Measurements from ENCODE around the gene CANX. TPM values are rescaled to one million over a fixed set of nuclear protein-coding genes. Genes with fewer than 3 reads are reported as not detected.

CANX gene
- total and polyA plus RNA-seq, 9 of the 15 experiments (the other 6 are each of a cell fraction or from before 2014, with no cell fraction given) = 155 to 893 (median 589) TPM

DNA sequence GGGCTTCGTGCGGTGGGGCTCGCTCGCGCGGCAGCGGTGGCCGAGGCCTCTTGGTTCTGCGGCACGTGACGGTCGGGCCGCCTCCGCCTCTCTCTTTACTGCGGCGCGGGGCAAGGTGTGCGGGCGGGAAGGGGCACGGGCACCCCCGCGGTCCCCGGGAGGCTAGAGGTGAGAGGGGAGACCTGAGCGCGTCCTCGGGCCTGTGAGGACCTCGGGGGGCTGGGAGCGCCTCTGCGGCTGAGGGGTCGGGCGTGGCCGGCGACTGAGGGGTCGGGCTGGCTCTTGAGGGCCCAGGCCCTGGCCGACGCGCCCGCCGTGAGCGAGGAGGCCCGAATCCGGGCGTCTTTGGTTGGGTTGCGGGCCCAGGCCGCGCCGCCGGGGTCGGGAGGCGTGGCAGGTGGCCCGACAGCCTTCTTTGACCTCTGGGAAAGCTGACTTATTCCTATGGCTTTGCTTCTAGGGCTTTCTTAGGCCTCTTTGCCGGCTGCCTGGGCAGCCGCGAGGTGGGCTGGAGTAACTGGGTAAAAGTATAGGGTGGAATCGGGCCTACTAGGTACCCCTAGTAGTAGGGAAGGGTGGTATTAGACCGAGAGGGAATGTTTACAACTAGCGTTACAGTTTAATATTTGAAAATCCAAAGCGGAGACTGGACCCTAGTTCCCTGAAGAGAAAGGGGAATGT, at the start of gene CANX (continued):
- TF ChIP-seq, protein P1, sequence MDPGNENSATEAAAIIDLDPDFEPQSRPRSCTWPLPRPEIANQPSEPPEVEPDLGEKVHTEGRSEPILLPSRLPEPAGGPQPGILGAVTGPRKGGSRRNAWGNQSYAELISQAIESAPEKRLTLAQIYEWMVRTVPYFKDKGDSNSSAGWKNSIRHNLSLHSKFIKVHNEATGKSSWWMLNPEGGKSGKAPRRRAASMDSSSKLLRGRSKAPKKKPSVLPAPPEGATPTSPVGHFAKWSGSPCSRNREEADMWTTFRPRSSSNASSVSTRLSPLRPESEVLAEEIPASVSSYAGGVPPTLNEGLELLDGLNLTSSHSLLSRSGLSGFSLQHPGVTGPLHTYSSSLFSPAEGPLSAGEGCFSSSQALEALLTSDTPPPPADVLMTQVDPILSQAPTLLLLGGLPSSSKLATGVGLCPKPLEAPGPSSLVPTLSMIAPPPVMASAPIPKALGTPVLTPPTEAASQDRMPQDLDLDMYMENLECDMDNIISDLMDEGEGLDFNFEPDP (CRISPR knock-in tag; IDR thresholded peaks at IDR 0.05) = no peak
- TF ChIP-seq, protein P2, sequence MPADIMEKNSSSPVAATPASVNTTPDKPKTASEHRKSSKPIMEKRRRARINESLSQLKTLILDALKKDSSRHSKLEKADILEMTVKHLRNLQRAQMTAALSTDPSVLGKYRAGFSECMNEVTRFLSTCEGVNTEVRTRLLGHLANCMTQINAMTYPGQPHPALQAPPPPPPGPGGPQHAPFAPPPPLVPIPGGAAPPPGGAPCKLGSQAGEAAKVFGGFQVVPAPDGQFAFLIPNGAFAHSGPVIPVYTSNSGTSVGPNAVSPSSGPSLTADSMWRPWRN (IDR thresholded peaks at IDR 0.05; ENCODE audit: low read depth) = no peak
- peak; percentile 59; the same call in 1 of the 2 replicates for TF ChIP-seq ZBTB7A (IDR thresholded peaks at IDR 0.05; ENCODE audit: borderline replicate concordance, control insufficient read depth, low read depth, low read length)
- TF ChIP-seq, protein P3, sequence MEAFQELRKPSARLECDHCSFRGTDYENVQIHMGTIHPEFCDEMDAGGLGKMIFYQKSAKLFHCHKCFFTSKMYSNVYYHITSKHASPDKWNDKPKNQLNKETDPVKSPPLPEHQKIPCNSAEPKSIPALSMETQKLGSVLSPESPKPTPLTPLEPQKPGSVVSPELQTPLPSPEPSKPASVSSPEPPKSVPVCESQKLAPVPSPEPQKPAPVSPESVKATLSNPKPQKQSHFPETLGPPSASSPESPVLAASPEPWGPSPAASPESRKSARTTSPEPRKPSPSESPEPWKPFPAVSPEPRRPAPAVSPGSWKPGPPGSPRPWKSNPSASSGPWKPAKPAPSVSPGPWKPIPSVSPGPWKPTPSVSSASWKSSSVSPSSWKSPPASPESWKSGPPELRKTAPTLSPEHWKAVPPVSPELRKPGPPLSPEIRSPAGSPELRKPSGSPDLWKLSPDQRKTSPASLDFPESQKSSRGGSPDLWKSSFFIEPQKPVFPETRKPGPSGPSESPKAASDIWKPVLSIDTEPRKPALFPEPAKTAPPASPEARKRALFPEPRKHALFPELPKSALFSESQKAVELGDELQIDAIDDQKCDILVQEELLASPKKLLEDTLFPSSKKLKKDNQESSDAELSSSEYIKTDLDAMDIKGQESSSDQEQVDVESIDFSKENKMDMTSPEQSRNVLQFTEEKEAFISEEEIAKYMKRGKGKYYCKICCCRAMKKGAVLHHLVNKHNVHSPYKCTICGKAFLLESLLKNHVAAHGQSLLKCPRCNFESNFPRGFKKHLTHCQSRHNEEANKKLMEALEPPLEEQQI (IDR thresholded peaks at IDR 0.05) = no peak
- TF ChIP-seq, protein P4, sequence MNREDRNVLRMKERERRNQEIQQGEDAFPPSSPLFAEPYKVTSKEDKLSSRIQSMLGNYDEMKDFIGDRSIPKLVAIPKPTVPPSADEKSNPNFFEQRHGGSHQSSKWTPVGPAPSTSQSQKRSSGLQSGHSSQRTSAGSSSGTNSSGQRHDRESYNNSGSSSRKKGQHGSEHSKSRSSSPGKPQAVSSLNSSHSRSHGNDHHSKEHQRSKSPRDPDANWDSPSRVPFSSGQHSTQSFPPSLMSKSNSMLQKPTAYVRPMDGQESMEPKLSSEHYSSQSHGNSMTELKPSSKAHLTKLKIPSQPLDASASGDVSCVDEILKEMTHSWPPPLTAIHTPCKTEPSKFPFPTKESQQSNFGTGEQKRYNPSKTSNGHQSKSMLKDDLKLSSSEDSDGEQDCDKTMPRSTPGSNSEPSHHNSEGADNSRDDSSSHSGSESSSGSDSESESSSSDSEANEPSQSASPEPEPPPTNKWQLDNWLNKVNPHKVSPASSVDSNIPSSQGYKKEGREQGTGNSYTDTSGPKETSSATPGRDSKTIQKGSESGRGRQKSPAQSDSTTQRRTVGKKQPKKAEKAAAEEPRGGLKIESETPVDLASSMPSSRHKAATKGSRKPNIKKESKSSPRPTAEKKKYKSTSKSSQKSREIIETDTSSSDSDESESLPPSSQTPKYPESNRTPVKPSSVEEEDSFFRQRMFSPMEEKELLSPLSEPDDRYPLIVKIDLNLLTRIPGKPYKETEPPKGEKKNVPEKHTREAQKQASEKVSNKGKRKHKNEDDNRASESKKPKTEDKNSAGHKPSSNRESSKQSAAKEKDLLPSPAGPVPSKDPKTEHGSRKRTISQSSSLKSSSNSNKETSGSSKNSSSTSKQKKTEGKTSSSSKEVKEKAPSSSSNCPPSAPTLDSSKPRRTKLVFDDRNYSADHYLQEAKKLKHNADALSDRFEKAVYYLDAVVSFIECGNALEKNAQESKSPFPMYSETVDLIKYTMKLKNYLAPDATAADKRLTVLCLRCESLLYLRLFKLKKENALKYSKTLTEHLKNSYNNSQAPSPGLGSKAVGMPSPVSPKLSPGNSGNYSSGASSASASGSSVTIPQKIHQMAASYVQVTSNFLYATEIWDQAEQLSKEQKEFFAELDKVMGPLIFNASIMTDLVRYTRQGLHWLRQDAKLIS (CRISPR knock-in tag; IDR thresholded peaks at IDR 0.05) = peak; percentile 95
- no peak; the same call in 1 of the 2 replicates for TF ChIP-seq CXXC5 (CRISPR knock-in tag; IDR thresholded peaks at IDR 0.05)
- no peak for TF ChIP-seq JUND (IDR thresholded peaks at IDR 0.05; ENCODE audit: borderline replicate concordance, low read depth, low read length)
- no peak for TF ChIP-seq JUND (tag; IDR thresholded peaks at IDR 0.05; ENCODE audit: borderline replicate concordance, low read depth, low read length)
- TF ChIP-seq SLC30A9 (CRISPR knock-in tag; IDR thresholded peaks at IDR 0.05) = no peak
- peak; percentile 46 to 66; a peak in 2 of 4 replicates for TF ChIP-seq SIN3A (IDR thresholded peaks at IDR 0.05; ENCODE audit: borderline replicate concordance in 2 of 2, control insufficient read depth in 1 of 2, low read depth in 2 of 2, low read length in 2 of 2)
- TF ChIP-seq BRD9 (IDR thresholded peaks at IDR 0.05; ENCODE audit: low read depth, partially characterized antibody) = no peak
- TF ChIP-seq, protein P5, sequence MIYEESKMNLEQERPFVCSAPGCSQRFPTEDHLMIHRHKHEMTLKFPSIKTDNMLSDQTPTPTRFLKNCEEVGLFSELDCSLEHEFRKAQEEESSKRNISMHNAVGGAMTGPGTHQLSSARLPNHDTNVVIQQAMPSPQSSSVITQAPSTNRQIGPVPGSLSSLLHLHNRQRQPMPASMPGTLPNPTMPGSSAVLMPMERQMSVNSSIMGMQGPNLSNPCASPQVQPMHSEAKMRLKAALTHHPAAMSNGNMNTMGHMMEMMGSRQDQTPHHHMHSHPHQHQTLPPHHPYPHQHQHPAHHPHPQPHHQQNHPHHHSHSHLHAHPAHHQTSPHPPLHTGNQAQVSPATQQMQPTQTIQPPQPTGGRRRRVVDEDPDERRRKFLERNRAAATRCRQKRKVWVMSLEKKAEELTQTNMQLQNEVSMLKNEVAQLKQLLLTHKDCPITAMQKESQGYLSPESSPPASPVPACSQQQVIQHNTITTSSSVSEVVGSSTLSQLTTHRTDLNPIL (CRISPR knock-in tag; IDR thresholded peaks at IDR 0.05) = no peak
- TF ChIP-seq KLF1 (tag; IDR thresholded peaks at IDR 0.05) = no peak
- no peak for TF ChIP-seq SIX5 (IDR thresholded peaks at IDR 0.05; ENCODE audit: borderline replicate concordance in 1 of 2, insufficient read depth in 1 of 2, low read depth in 1 of 2, low read length in 2 of 2)
- TF ChIP-seq NR2C2 (CRISPR knock-in tag; IDR thresholded peaks at IDR 0.05) = peak; percentile 54
- TF ChIP-seq NR2C2 (tag; IDR thresholded peaks at IDR 0.05) = peak; percentile 84
- TF ChIP-seq ZNF586 (CRISPR knock-in tag; conservative IDR thresholded peaks at IDR 0.05) = no peak
